Left ventricle myocardium inferior (tissue), 1 donor: Measurements from ENCODE around the gene EFS. TPM values are rescaled to one million over a fixed set of nuclear protein-coding genes. Genes with fewer than 3 reads are reported as not detected.

Experiments used
- DNase-seq: peaks from one replicate; pipeline ENCODE4 v3.0.0-alpha.2; 2020
- H3K27ac ChIP-seq: fragments of 200-600 bp; replicated peaks from 2 replicates; pipeline ENCODE4 v1.8.0; 2021
- H3K27me3 ChIP-seq: fragments of 200-600 bp; 2 replicates; pipeline ENCODE4 v1.8.0; 2021; ENCODE audit warnings: low read depth
- H3K36me3 ChIP-seq: fragments of 200-600 bp; 2 replicates; pipeline ENCODE4 v1.8.0; 2021
- H3K4me1 ChIP-seq: fragments of 200-600 bp; 2 replicates; pipeline ENCODE4 v1.8.0; 2021
- H3K4me3 ChIP-seq: fragments of 200-600 bp; 2 replicates; pipeline ENCODE4 v1.8.0; 2021; ENCODE audit warnings: mild to moderate bottlenecking, moderate library complexity
- H3K9me3 ChIP-seq: fragments of 200-600 bp; replicated peaks from 2 replicates; pipeline ENCODE4 v1.8.0; 2021
- CTCF ChIP-seq: fragments of 200-600 bp; IDR thresholded peaks from 2 replicates; pipeline ENCODE4 v1.8.0; 2021; ENCODE audit warnings: antibody characterized with exemption, mild to moderate bottlenecking, borderline replicate concordance
- intact Hi-C: fragments of 100-400 bp; cut with micrococcal nuclease; formaldehyde crosslinking; loops from one replicate; pipeline ENCODE4 v1.11.0; 2022
- total RNA-seq: library from RNA; stranded (reverse); fragmentation: NEBNext Ultra II Directional; extraction: Animal tissue kit (Norgen Biotek cat#: 25700); gene quantifications from one replicate; pipeline ENCODE4 v1.2.1, GENCODE V29; 2021
- donor health status: DM: no; HTN: yes; CAD: no; lungs with severe emphysema.

EFS gene
- total RNA-seq, 1 donor from 2014 or later = 3.6 TPM

- DNase-seq = no peak
- intact Hi-C loops = loop anchor here (5.0 kb wide), 1 partner anchor 50 kb away; no protein-coding TSS in a partner anchor
- Histone ChIP-seq H3K27ac (peak overlapping the region; percentile 47), H3K9me3 (no peaks in the 10 kb centered on the region), H3K36me3 (peaks cover 9% of the 10 kb centered on the region), H3K4me1 (peaks cover 17% of the 10 kb centered on the region), H3K27me3 (peaks cover 7% of the 10 kb centered on the region), H3K4me3 (peak overlapping the region; percentile 47)
- TF ChIP-seq CTCF = no peak
Measured at GRCh38 chr14:23377198-23377550, 12.2 kb upstream of the EFS start.

GRCh38 chr14:23376482-23377197, 11.7 kb upstream of the EFS start, which contains the start of gene CMTM5:
Gene CMTM5 (plus strand): TSS chr14:23377046. CDS start chr14:23377252, 206 bp downstream.
- H3K27ac ChIP-seq = peak within 1 kb of the TSS; percentile 47
- intact Hi-C loops = loop anchor here (5.0 kb wide), 1 partner anchor 49 kb away; no protein-coding TSS in a partner anchor
- peak within 1 kb of the TSS; percentile 47 for H3K4me3 ChIP-seq

GRCh38 chr14:23375527-23376251, 10.7 kb upstream of the EFS start:
- TF ChIP-seq CTCF = no peak
- no peaks in the 10 kb centered on the region for H3K9me3 ChIP-seq
- intact Hi-C loops = loop anchor here (5.0 kb wide), 1 partner anchor 48 kb away; no protein-coding TSS in a partner anchor
- H3K36me3 ChIP-seq = no peaks in the 10 kb centered on the region
- no peak for DNase-seq
- H3K4me3 ChIP-seq = no peak overlapping the region
- peaks cover 17% of the 10 kb centered on the region for H3K4me1 ChIP-seq
- H3K27ac ChIP-seq = peak overlapping the region; percentile 47
- peaks cover 2% of the 10 kb centered on the region for H3K27me3 ChIP-seq

More at GRCh38 chr14:23376482-23377197, 11.7 kb upstream of the EFS start, which contains the start of gene CMTM5:
- no peaks in the 10 kb centered on the region for H3K9me3 ChIP-seq
- no peak for TF ChIP-seq CTCF
- no peak for DNase-seq
- peaks cover 4% of the 10 kb centered on the region for H3K36me3 ChIP-seq
- peaks cover 17% of the 10 kb centered on the region for H3K4me1 ChIP-seq
- peaks cover 7% of the 10 kb centered on the region for H3K27me3 ChIP-seq

GRCh38 chr14:23373041-23373440, 8.1 kb upstream of the EFS start:
- Histone ChIP-seq H3K36me3 (no peaks in the 10 kb centered on the region), H3K4me3 (no peak overlapping the region), H3K4me1 (peaks cover 17% of the 10 kb centered on the region), H3K27ac (no peak overlapping the region), H3K9me3 (no peaks in the 10 kb centered on the region), H3K27me3 (no peaks in the 10 kb centered on the region)
- no peak for DNase-seq
- intact Hi-C loops = no loop called here
- TF ChIP-seq CTCF = no peak

- TF ChIP-seq CTCF = no peak
- no peak for DNase-seq
- intact Hi-C loops = no loop called here
Measured at GRCh38 chr14:23372509-23372908, 7.5 kb upstream of the EFS start, which contains the start of gene IL25. Gene IL25 (plus strand): TSS chr14:23372809.

More at GRCh38 chr14:23372509-23372908, 7.5 kb upstream of the EFS start, which contains the start of gene IL25:
- Histone ChIP-seq H3K4me3 (no peak within 1 kb of the TSS), H3K4me1 (peaks cover 17% of the 10 kb centered on the region), H3K9me3 (no peaks in the 10 kb centered on the region), H3K36me3 (no peaks in the 10 kb centered on the region), H3K27ac (no peak within 1 kb of the TSS), H3K27me3 (no peaks in the 10 kb centered on the region)
